Activated CD8-positive, alpha-beta T cell treated with anti-CD3 and anti-CD28 coated beads for 36 hours (primary cell): ENCODE data around the gene KAT5. TPM values are rescaled to one million over a fixed set of nuclear protein-coding genes. Genes with fewer than 3 reads are reported as not detected.
A peak's percentile ranks its signal among the peaks of the same experiment; 100 is the strongest.

ENCODE experiments used
- ATAC-seq: fragments of 200-7000 bp; cut with Tn5 transposase; one replicate; pipeline ENCODE4 v1.10.0; 2021; ENCODE audit warnings: mild to moderate bottlenecking, moderate library complexity
- CTCF ChIA-PET: fragments of 350-600 bp; sonication (Branson Sonifier 250); formaldehyde crosslinking; loops from one replicate; lab custom pipeline; 2021; ENCODE audit warnings: antibody characterized with exemption; lab: Charles Lee
- POLR2A ChIA-PET: fragments of 350-600 bp; sonication (Branson Sonifier 250); formaldehyde crosslinking; loops from one replicate; lab custom pipeline; 2021; ENCODE audit warnings: antibody characterized with exemption; lab: Charles Lee
- DNase-seq: peaks from one replicate; pipeline ENCODE4 v3.0.0-alpha.2; 2020
- H3K27ac Mint-ChIP-seq: one replicate; pipeline ENCODE4 v1.8.0; 2021; ENCODE audit warnings: mild to moderate bottlenecking, mixed read lengths
- H3K27me3 Mint-ChIP-seq: one replicate; pipeline ENCODE4 v1.8.0; 2021; ENCODE audit warnings: mixed read lengths
- H3K36me3 Mint-ChIP-seq: one replicate; pipeline ENCODE4 v1.8.0; 2021; ENCODE audit warnings: low read depth, mixed read lengths
- H3K4me1 Mint-ChIP-seq: one replicate; pipeline ENCODE4 v1.8.0; 2021; ENCODE audit warnings: low read depth, mixed read lengths
- H3K4me3 Mint-ChIP-seq: one replicate; pipeline ENCODE4 v1.8.0; 2021; ENCODE audit warnings: mild to moderate bottlenecking, moderate library complexity, mixed read lengths
- H3K9me3 Mint-ChIP-seq: one replicate; pipeline ENCODE4 v1.8.0; 2021; ENCODE audit warnings: mixed read lengths
- CTCF ChIP-seq: fragments of 200-600 bp; IDR thresholded peaks from one replicate; pipeline ENCODE4 v1.8.0; 2022; ENCODE audit warnings: antibody characterized with exemption, mild to moderate bottlenecking
- intact Hi-C: fragments of 100-400 bp; cut with micrococcal nuclease; formaldehyde crosslinking; loops from one replicate; pipeline ENCODE4 v1.10.0; 2022
- total RNA-seq, 2 experiments: library from RNA; stranded (reverse); gene quantifications; one replicate each; pipeline ENCODE4 v1.2.3, GENCODE V29; 2021

Gene KAT5
- total RNA-seq, 2 experiments from 2014 or later: 67.7 to 71.8 TPM

GRCh38 chr11:65714433-65714832, 2.4 kb downstream of the KAT5 start:
- ATAC-seq: no peak
- H3K9me3 Mint-ChIP-seq: no peaks in the 10 kb centered on the region
- H3K4me3 Mint-ChIP-seq: no peak overlapping the region
- peaks cover 36% of the 10 kb centered on the region for H3K4me1 Mint-ChIP-seq
- H3K27ac Mint-ChIP-seq: peak overlapping the region; percentile 30
- TF ChIP-seq CTCF: no peak
- CTCF ChIA-PET: interaction anchor here (1.6 kb wide), 1 partner anchor 65 kb away, joined by 9 read pairs; no protein-coding TSS in a partner anchor
- POLR2A ChIA-PET: interaction anchor here (0.7 to 1.1 kb wide), 3 partner anchors 8 to 144 kb away, joined by 3 read pairs; no protein-coding TSS in a partner anchor
- intact Hi-C loops: loop anchor here (5.0 kb wide), 2 partner anchors 58 to 103 kb away; no protein-coding TSS in a partner anchor
- peaks cover 60% of the 10 kb centered on the region for H3K36me3 Mint-ChIP-seq
- DNase-seq: no peak
- no peaks in the 10 kb centered on the region for H3K27me3 Mint-ChIP-seq

GRCh38 chr11:65716302-65716701, 4.2 kb downstream of the KAT5 start:
- peaks cover 34% of the 10 kb centered on the region for H3K4me1 Mint-ChIP-seq
- peak overlapping the region; percentile 12 for H3K27ac Mint-ChIP-seq
- ATAC-seq: no peak
- H3K27me3 Mint-ChIP-seq: no peaks in the 10 kb centered on the region
- H3K4me3 Mint-ChIP-seq: no peak overlapping the region
- no peaks in the 10 kb centered on the region for H3K9me3 Mint-ChIP-seq
- TF ChIP-seq CTCF: no peak
- CTCF ChIA-PET: interaction anchor here (0.7 kb wide), 1 partner anchor 11 kb away, joined by 3 read pairs; no protein-coding TSS in a partner anchor
- intact Hi-C loops: no loop called here
- POLR2A ChIA-PET: interaction anchor here (0.9 kb wide), 3 partner anchors 12 to 60 kb away, joined by 3 to 4 read pairs (median 3); no protein-coding TSS in a partner anchor
- DNase-seq: no peak
- H3K36me3 Mint-ChIP-seq: peaks cover 69% of the 10 kb centered on the region

- no peak for TF ChIP-seq CTCF
- Mint-ChIP-seq H3K9me3 (no peaks in the 10 kb centered on the region), H3K4me1 (peaks cover 34% of the 10 kb centered on the region), H3K4me3 (no peak overlapping the region), H3K36me3 (peaks cover 69% of the 10 kb centered on the region), H3K27me3 (no peaks in the 10 kb centered on the region), H3K27ac (peak overlapping the region; percentile 36)
- intact Hi-C loops: no loop called here
- DNase-seq (no peak), ATAC-seq (no peak)
- ChIA-PET POLR2A (interaction anchor here (0.9 kb wide), 3 partner anchors 11 to 60 kb away, joined by 3 to 4 read pairs (median 3); no protein-coding TSS in a partner anchor), CTCF (interaction anchor here (1.3 kb wide), 1 partner anchor 53 kb away, joined by 5 read pairs; no protein-coding TSS in a partner anchor)
These were observed 4.8 kb downstream of the KAT5 start for GRCh38 chr11:65716774-65717405.

- no peaks in the 10 kb centered on the region for H3K27me3 Mint-ChIP-seq
- H3K27ac Mint-ChIP-seq: peak overlapping the region; percentile 9
- intact Hi-C loops: no loop called here
- POLR2A ChIA-PET: interaction anchor here (1.0 to 1.4 kb wide), 2 partner anchors 11 to 57 kb away, joined by 3 read pairs; no protein-coding TSS in a partner anchor
- TF ChIP-seq CTCF: no peak
- no peak overlapping the region for H3K4me3 Mint-ChIP-seq
- H3K4me1 Mint-ChIP-seq: peaks cover 31% of the 10 kb centered on the region
- peaks cover 63% of the 10 kb centered on the region for H3K36me3 Mint-ChIP-seq
- no peaks in the 10 kb centered on the region for H3K9me3 Mint-ChIP-seq
- CTCF ChIA-PET: interaction anchor here (1.1 to 1.3 kb wide), 2 partner anchors 52 to 62 kb away, joined by 5 read pairs; no protein-coding TSS in a partner anchor
- DNase-seq (no peak), ATAC-seq (no peak)
These were observed 5.9 kb downstream of the KAT5 start for GRCh38 chr11:65717906-65718305.

GRCh38 chr11:65718531-65718930, 6.5 kb downstream of the KAT5 start:
- Mint-ChIP-seq H3K4me1 (peaks cover 25% of the 10 kb centered on the region), H3K36me3 (peaks cover 57% of the 10 kb centered on the region), H3K4me3 (peak overlapping the region; percentile 88), H3K27me3 (no peaks in the 10 kb centered on the region), H3K27ac (peak overlapping the region; percentile 96), H3K9me3 (no peaks in the 10 kb centered on the region)
- intact Hi-C loops: no loop called here
- TF ChIP-seq CTCF: no peak
- CTCF ChIA-PET: interaction anchor here (1.1 to 2.6 kb wide), 3 partner anchors 61 to 141 kb away, joined by 4 to 27 read pairs (median 5); partner anchors contain the start of gene MUS81
- POLR2A ChIA-PET: interaction anchor here (1.2 to 1.4 kb wide), 2 partner anchors 11 to 100 kb away, joined by 3 read pairs; no protein-coding TSS in a partner anchor
- no peak for DNase-seq
- no peak for ATAC-seq
